ENCODE results near the gene LARP1B. TPM values are rescaled to one million over a fixed set of nuclear protein-coding genes. Genes with fewer than 3 reads are reported as not detected.
"Not testable (repeated sequence)": the region's sequence is repeated elsewhere in the genome, so short reads cannot be mapped to it uniquely, and the experiment has no call there.

Gene LARP1B
- total RNA-seq: 8.8 TPM
- polyA plus RNA-seq: 1 to 10 TPM; 3.1 to 3.5 (median 3.3) TPM

- ATAC-seq (ENCODE audit: low read depth in 2 of 2) (peak; percentile 91 to 92), DNase-seq (peak; percentile 86 to 95 (median 91))
- H3K4me1 ChIP-seq (ENCODE audit: control insufficient read depth, insufficient read depth, low read length, poor library complexity, severe bottlenecking): peaks cover 20% of the 10 kb centered on the region
- Mint-ChIP-seq H3K27me3 (peaks cover 4% of the 10 kb centered on the region), H3K4me1 (peaks cover 4 to 27% (median 8%) of the 10 kb centered on the region in 4 donors), H3K27ac (peak within 1 kb of the TSS in 2 of 3 donors; percentile 90 to 92), H3K4me3 (peak within 1 kb of the TSS; percentile 86 to 93 (median 90)), H3K36me3 (no peaks in the 10 kb centered on the region), H3K9me3 (peaks cover 0 to 2% (median 0%) of the 10 kb centered on the region in 7 donors)
- no peaks in the 10 kb centered on the region for H3K27me3 ChIP-seq (ENCODE audit: control insufficient read depth, insufficient read depth, low read length)
- H3K4me3 ChIP-seq (ENCODE audit: low read depth, low read length): peak within 1 kb of the TSS; percentile 77
- H3K27ac ChIP-seq (ENCODE audit: insufficient read depth, low read length, poor library complexity, severe bottlenecking): peak within 1 kb of the TSS; percentile 86
- H3K36me3 ChIP-seq (ENCODE audit: control insufficient read depth, insufficient read depth, low read length): no peaks in the 10 kb centered on the region
- no peaks in the 10 kb centered on the region for H3K9me3 ChIP-seq (ENCODE audit: control insufficient read depth in 2 of 2, low read length in 2 of 2)
Observed at GRCh38 chr4:128060699-128061565, at the start of gene LARP1B. TSS of gene LARP1B (plus strand) at chr4:128061312. CDS start at chr4:128074952, 13,640 bp downstream.

GRCh38 chr4:128025319-128025718, 35.8 kb upstream of the LARP1B start:
- no peak for ATAC-seq (ENCODE audit: low read depth in 2 of 2)
- Histone ChIP-seq H3K9me3 (ENCODE audit: control insufficient read depth in 2 of 2, low read length in 2 of 2) (no peaks in the 10 kb centered on the region), H3K4me1 (ENCODE audit: control insufficient read depth, insufficient read depth, low read length, poor library complexity, severe bottlenecking) (no peaks in the 10 kb centered on the region), H3K27me3 (ENCODE audit: control insufficient read depth, insufficient read depth, low read length) (no peaks in the 10 kb centered on the region), H3K27ac (ENCODE audit: insufficient read depth, low read length, poor library complexity, severe bottlenecking) (no peak overlapping the region), H3K4me3 (ENCODE audit: low read depth, low read length) (no peak overlapping the region), H3K36me3 (ENCODE audit: control insufficient read depth, insufficient read depth, low read length) (peaks cover 65% of the 10 kb centered on the region)
- H3K27ac Mint-ChIP-seq: no peak overlapping the region
- peaks cover 4% of the 10 kb centered on the region for H3K27me3 Mint-ChIP-seq
- no peak overlapping the region for H3K4me3 Mint-ChIP-seq
- H3K4me1 Mint-ChIP-seq: peaks cover 0 to 11% (median 1%) of the 10 kb centered on the region in 4 donors
- peaks cover 0 to 1% (median 0%) of the 10 kb centered on the region in 7 donors for H3K9me3 Mint-ChIP-seq
- peaks cover 44% of the 10 kb centered on the region for H3K36me3 Mint-ChIP-seq
- DNase-seq: no peak

GRCh38 chr4:128029907-128030306, 31.2 kb upstream of the LARP1B start:
- Mint-ChIP-seq H3K36me3 (peaks cover 34% of the 10 kb centered on the region), H3K9me3 (no peaks in the 10 kb centered on the region), H3K4me1 (peaks cover 0 to 16% (median 1%) of the 10 kb centered on the region in 4 donors), H3K27me3 (peaks cover 4% of the 10 kb centered on the region), H3K27ac (no peak overlapping the region), H3K4me3 (no peak overlapping the region)
- Histone ChIP-seq H3K27me3 (ENCODE audit: control insufficient read depth, insufficient read depth, low read length) (no peaks in the 10 kb centered on the region), H3K36me3 (ENCODE audit: control insufficient read depth, insufficient read depth, low read length) (peaks cover 39% of the 10 kb centered on the region), H3K4me3 (ENCODE audit: low read depth, low read length) (no peak overlapping the region), H3K9me3 (ENCODE audit: control insufficient read depth in 2 of 2, low read length in 2 of 2) (no peaks in the 10 kb centered on the region), H3K4me1 (ENCODE audit: control insufficient read depth, insufficient read depth, low read length, poor library complexity, severe bottlenecking) (no peaks in the 10 kb centered on the region), H3K27ac (ENCODE audit: insufficient read depth, low read length, poor library complexity, severe bottlenecking) (no peak overlapping the region)
- no peak for ATAC-seq (ENCODE audit: low read depth in 2 of 2)
- DNase-seq: no peak

- H3K36me3 ChIP-seq (ENCODE audit: control insufficient read depth, insufficient read depth, low read length): peaks cover 37% of the 10 kb centered on the region
- H3K27me3 ChIP-seq (ENCODE audit: control insufficient read depth, insufficient read depth, low read length): no peaks in the 10 kb centered on the region
- Mint-ChIP-seq H3K4me1 (peaks cover 0 to 12% (median 0%) of the 10 kb centered on the region in 4 donors), H3K27ac (no peak overlapping the region), H3K9me3 (no peaks in the 10 kb centered on the region), H3K36me3 (peaks cover 28% of the 10 kb centered on the region), H3K4me3 (no peak overlapping the region), H3K27me3 (peaks cover 4% of the 10 kb centered on the region)
- H3K27ac ChIP-seq (ENCODE audit: insufficient read depth, low read length, poor library complexity, severe bottlenecking): no peak overlapping the region
- H3K4me1 ChIP-seq (ENCODE audit: control insufficient read depth, insufficient read depth, low read length, poor library complexity, severe bottlenecking): no peaks in the 10 kb centered on the region
- no peaks in the 10 kb centered on the region for H3K9me3 ChIP-seq (ENCODE audit: control insufficient read depth in 2 of 2, low read length in 2 of 2)
- DNase-seq: no peak
- H3K4me3 ChIP-seq (ENCODE audit: low read depth, low read length): no peak overlapping the region
- no peak for ATAC-seq (ENCODE audit: low read depth in 2 of 2)
Observed at GRCh38 chr4:128031756-128032384, 29.2 kb upstream of the LARP1B start.

- Mint-ChIP-seq H3K36me3 (peaks cover 3% of the 10 kb centered on the region), H3K27ac (no peak overlapping the region)
- H3K4me3 ChIP-seq (ENCODE audit: low read depth, low read length): no peak overlapping the region
Observed at GRCh38 chr4:128039568-128039967, 21.5 kb upstream of the LARP1B start.

GRCh38 chr4:128047019-128047418, 14.1 kb upstream of the LARP1B start:
- H3K4me1 Mint-ChIP-seq; H3K27me3 ChIP-seq (ENCODE audit: control insufficient read depth, insufficient read depth, low read length); H3K9me3 Mint-ChIP-seq; H3K27me3 Mint-ChIP-seq; H3K4me1 ChIP-seq (ENCODE audit: control insufficient read depth, insufficient read depth, low read length, poor library complexity, severe bottlenecking); H3K4me3 Mint-ChIP-seq; ATAC-seq (ENCODE audit: low read depth in 2 of 2); H3K36me3 ChIP-seq (ENCODE audit: control insufficient read depth, insufficient read depth, low read length); DNase-seq; H3K9me3 ChIP-seq (ENCODE audit: control insufficient read depth in 2 of 2, low read length in 2 of 2); H3K4me3 ChIP-seq (ENCODE audit: low read depth, low read length); H3K27ac ChIP-seq (ENCODE audit: insufficient read depth, low read length, poor library complexity, severe bottlenecking); H3K36me3 Mint-ChIP-seq: not testable (repeated sequence)
- H3K27ac Mint-ChIP-seq: peak overlapping the region in 1 of 3 donors; percentile 60

More at GRCh38 chr4:128039568-128039967, 21.5 kb upstream of the LARP1B start:
- Mint-ChIP-seq H3K27me3 (no peaks in the 10 kb centered on the region), H3K4me1 (no peaks in the 10 kb centered on the region), H3K9me3 (no peaks in the 10 kb centered on the region), H3K4me3 (no peak overlapping the region)
- H3K4me1 ChIP-seq (ENCODE audit: control insufficient read depth, insufficient read depth, low read length, poor library complexity, severe bottlenecking): no peaks in the 10 kb centered on the region
- H3K27me3 ChIP-seq (ENCODE audit: control insufficient read depth, insufficient read depth, low read length): no peaks in the 10 kb centered on the region
- H3K36me3 ChIP-seq (ENCODE audit: control insufficient read depth, insufficient read depth, low read length): peaks cover 2% of the 10 kb centered on the region
- no peak for DNase-seq
- no peak for ATAC-seq (ENCODE audit: low read depth in 2 of 2)
- no peaks in the 10 kb centered on the region for H3K9me3 ChIP-seq (ENCODE audit: control insufficient read depth in 2 of 2, low read length in 2 of 2)
- H3K27ac ChIP-seq (ENCODE audit: insufficient read depth, low read length, poor library complexity, severe bottlenecking): no peak overlapping the region

GRCh38 chr4:128047514-128047913, 13.6 kb upstream of the LARP1B start:
- H3K27me3 Mint-ChIP-seq; H3K9me3 ChIP-seq (ENCODE audit: control insufficient read depth in 2 of 2, low read length in 2 of 2); H3K36me3 ChIP-seq (ENCODE audit: control insufficient read depth, insufficient read depth, low read length); H3K4me3 ChIP-seq (ENCODE audit: low read depth, low read length); H3K4me1 Mint-ChIP-seq; H3K36me3 Mint-ChIP-seq; DNase-seq; H3K27me3 ChIP-seq (ENCODE audit: control insufficient read depth, insufficient read depth, low read length); H3K9me3 Mint-ChIP-seq; H3K27ac ChIP-seq (ENCODE audit: insufficient read depth, low read length, poor library complexity, severe bottlenecking); H3K4me1 ChIP-seq (ENCODE audit: control insufficient read depth, insufficient read depth, low read length, poor library complexity, severe bottlenecking); H3K4me3 Mint-ChIP-seq; ATAC-seq (ENCODE audit: low read depth in 2 of 2); H3K27ac Mint-ChIP-seq: not testable (repeated sequence)

Data from CD4-positive, CD25-positive, alpha-beta regulatory T cell (primary cell).